ENCODE measurements around the gene EXOC6. TPM values are rescaled to one million over a fixed set of nuclear protein-coding genes. Genes with fewer than 3 reads are reported as not detected.

Gene EXOC6
- total RNA-seq, 4 donors from 2014 or later = 14.1 to 34.9 (median 16.2) TPM

DNA sequence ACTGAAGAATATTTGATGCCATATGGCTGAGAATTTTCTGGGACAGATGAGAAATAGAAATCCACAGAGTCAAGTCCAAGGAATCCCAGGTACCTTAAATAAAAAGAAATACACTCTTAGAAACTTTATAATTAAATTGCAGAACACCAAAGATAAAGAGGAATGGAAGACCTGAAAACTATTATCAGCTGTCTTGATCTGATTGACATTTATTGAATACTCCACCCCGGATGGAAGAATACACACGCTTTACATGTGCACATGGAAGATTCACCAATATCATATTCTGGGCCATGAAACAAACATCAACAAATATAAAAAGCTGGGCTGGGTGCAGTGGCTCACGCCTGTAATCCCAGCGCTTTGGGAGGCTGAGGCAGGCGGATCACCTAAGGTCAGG, 81.6 kb downstream of the EXOC6 start:
- DNase-seq (ENCODE audit: extremely low spot score) = no peak
- no peaks in the 10 kb centered on the region for H3K4me1 ChIP-seq
- H3K27ac ChIP-seq (replicated peaks in 1 of 4) = no peak overlapping the region
- intact Hi-C loops (cut with DNase I) = no loop called here
- H3K27me3 ChIP-seq = no peaks in the 10 kb centered on the region
- H3K4me3 ChIP-seq = no peak overlapping the region
- WGBS = 90% methylated on average over 5 of the region's 5 CpGs
- peaks cover 0 to 40% (median 15%) of the 10 kb centered on the region in 4 donors for H3K36me3 ChIP-seq
- H3K9me3 ChIP-seq = no peaks in the 10 kb centered on the region
- TF ChIP-seq, protein P1, sequence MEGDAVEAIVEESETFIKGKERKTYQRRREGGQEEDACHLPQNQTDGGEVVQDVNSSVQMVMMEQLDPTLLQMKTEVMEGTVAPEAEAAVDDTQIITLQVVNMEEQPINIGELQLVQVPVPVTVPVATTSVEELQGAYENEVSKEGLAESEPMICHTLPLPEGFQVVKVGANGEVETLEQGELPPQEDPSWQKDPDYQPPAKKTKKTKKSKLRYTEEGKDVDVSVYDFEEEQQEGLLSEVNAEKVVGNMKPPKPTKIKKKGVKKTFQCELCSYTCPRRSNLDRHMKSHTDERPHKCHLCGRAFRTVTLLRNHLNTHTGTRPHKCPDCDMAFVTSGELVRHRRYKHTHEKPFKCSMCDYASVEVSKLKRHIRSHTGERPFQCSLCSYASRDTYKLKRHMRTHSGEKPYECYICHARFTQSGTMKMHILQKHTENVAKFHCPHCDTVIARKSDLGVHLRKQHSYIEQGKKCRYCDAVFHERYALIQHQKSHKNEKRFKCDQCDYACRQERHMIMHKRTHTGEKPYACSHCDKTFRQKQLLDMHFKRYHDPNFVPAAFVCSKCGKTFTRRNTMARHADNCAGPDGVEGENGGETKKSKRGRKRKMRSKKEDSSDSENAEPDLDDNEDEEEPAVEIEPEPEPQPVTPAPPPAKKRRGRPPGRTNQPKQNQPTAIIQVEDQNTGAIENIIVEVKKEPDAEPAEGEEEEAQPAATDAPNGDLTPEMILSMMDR (IDR thresholded peaks at IDR 0.05) = no peak
- TF ChIP-seq POLR2A (IDR thresholded peaks at IDR 0.05; ENCODE audit: low read depth) (no peak), EP300 (IDR thresholded peaks at IDR 0.05) (no peak), POLR2AphosphoS5 (IDR thresholded peaks at IDR 0.05) (no peak)

GRCh38 chr10:92931597-92931996, 83.3 kb downstream of the EXOC6 start:
- Histone ChIP-seq H3K4me1 (no peaks in the 10 kb centered on the region), H3K9me3 (no peaks in the 10 kb centered on the region), H3K27ac (replicated peaks in 1 of 4) (no peak overlapping the region), H3K27me3 (no peaks in the 10 kb centered on the region), H3K4me3 (no peak overlapping the region), H3K36me3 (peaks cover 0 to 47% (median 15%) of the 10 kb centered on the region in 4 donors)
- intact Hi-C loops (cut with DNase I) = no loop called here
- DNase-seq (ENCODE audit: extremely low spot score) = no peak
- no peak for TF ChIP-seq POLR2A (IDR thresholded peaks at IDR 0.05; ENCODE audit: low read depth)
- TF ChIP-seq EP300 (IDR thresholded peaks at IDR 0.05) = no peak
- no peak for TF ChIP-seq POLR2AphosphoS5 (IDR thresholded peaks at IDR 0.05)
- TF ChIP-seq, protein P1 (IDR thresholded peaks at IDR 0.05) = no peak
- WGBS = 87% methylated on average over 1 of the region's 1 CpG

DNA sequence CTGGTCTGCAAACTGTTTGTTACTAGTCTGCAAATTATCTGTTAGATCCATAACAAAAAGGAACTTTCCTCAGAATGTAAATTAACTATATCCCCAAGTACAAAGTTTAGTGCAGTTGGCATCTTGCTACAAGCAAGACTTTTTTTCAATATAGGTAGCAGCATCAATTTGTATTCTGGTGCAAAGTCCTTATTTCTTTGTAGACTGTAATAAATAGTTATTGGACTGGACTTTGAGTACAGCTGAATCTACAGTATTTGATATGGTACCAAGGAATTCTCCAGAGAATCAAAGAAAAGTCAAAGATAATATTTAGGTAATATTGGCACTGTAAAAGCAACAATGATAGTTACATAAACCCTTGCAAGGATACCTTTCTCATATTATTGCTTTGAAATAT, 89.6 kb downstream of the EXOC6 start:
- TF ChIP-seq POLR2A (IDR thresholded peaks at IDR 0.05; ENCODE audit: low read depth) = no peak
- TF ChIP-seq EP300 (IDR thresholded peaks at IDR 0.05) = no peak
- no peak for TF ChIP-seq POLR2AphosphoS5 (IDR thresholded peaks at IDR 0.05)
- TF ChIP-seq, protein P1 (IDR thresholded peaks at IDR 0.05) = no peak
- Histone ChIP-seq H3K27me3 (no peaks in the 10 kb centered on the region), H3K4me1 (no peaks in the 10 kb centered on the region), H3K9me3 (no peaks in the 10 kb centered on the region), H3K36me3 (peaks cover 0 to 22% (median 7%) of the 10 kb centered on the region in 4 donors), H3K27ac (replicated peaks in 1 of 4) (no peak overlapping the region), H3K4me3 (no peak overlapping the region)
- intact Hi-C loops (cut with DNase I) = no loop called here
- no peak for DNase-seq (ENCODE audit: extremely low spot score)

GRCh38 chr10:92938841-92939240, 90.5 kb downstream of the EXOC6 start:
- H3K36me3 ChIP-seq = peaks cover 0 to 24% (median 8%) of the 10 kb centered on the region in 4 donors
- WGBS = 95% methylated on average over 1 of the region's 1 CpG
- no peak for TF ChIP-seq EP300 (IDR thresholded peaks at IDR 0.05)
- no peak for TF ChIP-seq POLR2AphosphoS5 (IDR thresholded peaks at IDR 0.05)
- TF ChIP-seq, protein P1 (IDR thresholded peaks at IDR 0.05) = no peak
- TF ChIP-seq POLR2A (IDR thresholded peaks at IDR 0.05; ENCODE audit: low read depth) = no peak

DNA sequence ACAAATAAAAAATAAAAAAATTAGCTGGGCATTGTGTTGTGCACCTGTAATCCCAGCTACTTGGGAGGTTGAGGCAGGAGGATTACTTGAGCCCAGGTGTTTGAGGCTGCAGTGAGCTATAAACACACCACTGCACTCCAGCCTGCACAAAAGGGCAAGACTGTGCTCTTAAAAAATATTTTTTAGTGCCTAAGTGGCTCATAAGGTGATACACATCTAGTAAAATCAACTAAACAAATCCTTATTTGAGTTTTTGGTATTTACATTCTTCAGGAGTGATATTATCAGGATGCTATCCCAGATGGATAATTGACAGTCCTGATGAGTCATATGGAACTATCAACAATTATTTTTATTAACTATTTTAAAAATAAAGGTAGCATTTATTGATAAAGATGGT, 93.9 kb downstream of the EXOC6 start:
- intact Hi-C loops (cut with DNase I) = no loop called here
- Histone ChIP-seq H3K4me3 (no peak overlapping the region), H3K9me3 (no peaks in the 10 kb centered on the region), H3K4me1 (no peaks in the 10 kb centered on the region), H3K36me3 (peaks cover 0 to 39% (median 24%) of the 10 kb centered on the region in 4 donors), H3K27ac (replicated peaks in 1 of 4) (no peak overlapping the region), H3K27me3 (no peaks in the 10 kb centered on the region)
- TF ChIP-seq POLR2AphosphoS5 (IDR thresholded peaks at IDR 0.05) (no peak), POLR2A (IDR thresholded peaks at IDR 0.05; ENCODE audit: low read depth) (no peak)
- DNase-seq (ENCODE audit: extremely low spot score) = no peak

More at GRCh38 chr10:92938841-92939240, 90.5 kb downstream of the EXOC6 start:
- H3K27ac ChIP-seq (replicated peaks in 1 of 4) = no peak overlapping the region
- H3K4me1 ChIP-seq = no peaks in the 10 kb centered on the region
- H3K9me3 ChIP-seq = no peaks in the 10 kb centered on the region
- H3K27me3 ChIP-seq = no peaks in the 10 kb centered on the region
- no peak overlapping the region for H3K4me3 ChIP-seq
- DNase-seq (ENCODE audit: extremely low spot score) = no peak
- intact Hi-C loops (cut with DNase I) = no loop called here
